Keratinocyte (primary cell): ENCODE data around the gene SYT12.

Experiments used
- CTCF ChIP-seq, 3 experiments: IDR thresholded peaks in 1 of 3; conservative IDR thresholded peaks in 1 of 3; optimal IDR thresholded peaks in 1 of 3; 2 replicates in 2 of 3; 3 replicates in 1 of 3; pipeline versions ENCODE3 to v1.5.1; 2011; ENCODE audit warnings: low read length in 3 of 3, mild to moderate bottlenecking in 3 of 3, moderate library complexity in 2 of 3, control low read depth in 1 of 3, inconsistent platforms in 1 of 3; ENCODE audit not compliant: insufficient read depth in 2 of 3; ENCODE audit errors: extremely low read depth in 1 of 3
- EZH2 ChIP-seq: IDR thresholded peaks from one replicate; pipeline ENCODE4 v1.6.1; 2012; ENCODE audit warnings: inconsistent platforms, mild to moderate bottlenecking, low read length, moderate library complexity

- no peak for TF ChIP-seq CTCF (optimal IDR thresholded peaks at IDR 0.05 in 1 of 3, IDR thresholded peaks at IDR 0.05 in 1 of 3, conservative IDR thresholded peaks at IDR 0.05 in 1 of 3; ENCODE audit: extremely low read depth in 1 of 3, insufficient read depth in 2 of 3, low read length in 3 of 3)
- no peak for TF ChIP-seq EZH2
Observed at GRCh38 chr11:67027943-67028542, 5.1 kb downstream of the SYT12 start.
